Mesothelial cell of epicardium (in vitro differentiated cells): ENCODE results near the gene CFAP251. TPM values are rescaled to one million over a fixed set of nuclear protein-coding genes. Genes with fewer than 3 reads are reported as not detected.

Source experiments
- DNase-seq, 2 experiments: peaks; one replicate each; pipeline ENCODE4 v3.0.0; 2021; ENCODE audit warnings: low spot score in 2 of 2; ENCODE audit not compliant: unreplicated experiment in 2 of 2
- H3K27ac Mint-ChIP-seq: 2 replicates; pipeline ENCODE4 v1.8.0; 2021; ENCODE audit warnings: mixed read lengths
- H3K27me3 Mint-ChIP-seq: 2 replicates; pipeline ENCODE4 v1.8.0; 2021; ENCODE audit warnings: low read depth, mixed read lengths
- H3K36me3 Mint-ChIP-seq: 2 replicates; pipeline ENCODE4 v1.8.0; 2021; ENCODE audit warnings: mixed read lengths
- H3K4me1 Mint-ChIP-seq: 2 replicates; pipeline ENCODE4 v1.8.0; 2021; ENCODE audit warnings: mixed read lengths
- H3K4me3 Mint-ChIP-seq: 2 replicates; pipeline ENCODE4 v1.8.0; 2021; ENCODE audit warnings: mild to moderate bottlenecking, moderate library complexity, mixed read lengths
- H3K9me3 Mint-ChIP-seq: 2 replicates; pipeline ENCODE4 v1.8.0; 2021; ENCODE audit warnings: mixed read lengths
- total RNA-seq: library from RNA; stranded (reverse); gene quantifications from 3 replicates; pipeline ENCODE4 v1.2.1, GENCODE V29; 2021
- TF ChIP-seq, protein P1 (sequence below): fragments of 200-600 bp; sonication (generic); IDR thresholded peaks from one replicate; pipeline ENCODE4 v1.5.0; 2021; ENCODE audit warnings: antibody characterized with exemption; ENCODE audit not compliant: unreplicated experiment

Gene CFAP251
- total RNA-seq, 1 donor from 2014 or later: 6.9 TPM

DNA sequence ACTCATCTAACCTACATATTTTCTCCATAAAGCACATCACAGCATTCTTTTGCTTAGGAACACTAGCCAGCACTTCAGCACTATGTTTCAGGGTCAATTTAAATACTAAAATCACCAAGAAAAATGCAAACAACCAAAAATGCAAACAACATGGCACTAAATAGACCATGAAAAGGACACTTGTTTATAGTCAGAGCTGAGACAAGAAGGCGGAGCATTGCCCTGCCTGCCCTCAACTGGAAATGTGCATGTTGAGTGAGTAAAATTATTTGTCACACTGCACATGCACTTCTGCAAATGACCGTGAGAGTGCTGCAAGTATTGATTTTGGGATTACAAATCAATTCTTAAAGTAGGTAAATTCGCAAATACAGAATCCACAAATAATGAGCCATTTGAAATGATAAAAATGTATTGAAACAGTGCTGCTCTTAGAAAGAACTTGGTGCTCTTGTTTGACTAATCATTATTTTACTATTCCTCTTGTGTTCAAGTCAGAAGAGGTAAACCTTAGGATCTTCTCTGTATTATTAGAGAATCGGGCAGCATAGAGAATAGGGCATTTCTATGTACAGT, 34.8 kb downstream of the CFAP251 start:
- Mint-ChIP-seq H3K4me3 (no peak overlapping the region), H3K9me3 (no peaks in the 10 kb centered on the region), H3K4me1 (peaks cover 9% of the 10 kb centered on the region), H3K27ac (no peak overlapping the region), H3K27me3 (no peaks in the 10 kb centered on the region), H3K36me3 (no peaks in the 10 kb centered on the region)
- no peak for DNase-seq
- TF ChIP-seq, protein P1, sequence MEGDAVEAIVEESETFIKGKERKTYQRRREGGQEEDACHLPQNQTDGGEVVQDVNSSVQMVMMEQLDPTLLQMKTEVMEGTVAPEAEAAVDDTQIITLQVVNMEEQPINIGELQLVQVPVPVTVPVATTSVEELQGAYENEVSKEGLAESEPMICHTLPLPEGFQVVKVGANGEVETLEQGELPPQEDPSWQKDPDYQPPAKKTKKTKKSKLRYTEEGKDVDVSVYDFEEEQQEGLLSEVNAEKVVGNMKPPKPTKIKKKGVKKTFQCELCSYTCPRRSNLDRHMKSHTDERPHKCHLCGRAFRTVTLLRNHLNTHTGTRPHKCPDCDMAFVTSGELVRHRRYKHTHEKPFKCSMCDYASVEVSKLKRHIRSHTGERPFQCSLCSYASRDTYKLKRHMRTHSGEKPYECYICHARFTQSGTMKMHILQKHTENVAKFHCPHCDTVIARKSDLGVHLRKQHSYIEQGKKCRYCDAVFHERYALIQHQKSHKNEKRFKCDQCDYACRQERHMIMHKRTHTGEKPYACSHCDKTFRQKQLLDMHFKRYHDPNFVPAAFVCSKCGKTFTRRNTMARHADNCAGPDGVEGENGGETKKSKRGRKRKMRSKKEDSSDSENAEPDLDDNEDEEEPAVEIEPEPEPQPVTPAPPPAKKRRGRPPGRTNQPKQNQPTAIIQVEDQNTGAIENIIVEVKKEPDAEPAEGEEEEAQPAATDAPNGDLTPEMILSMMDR: no peak

DNA sequence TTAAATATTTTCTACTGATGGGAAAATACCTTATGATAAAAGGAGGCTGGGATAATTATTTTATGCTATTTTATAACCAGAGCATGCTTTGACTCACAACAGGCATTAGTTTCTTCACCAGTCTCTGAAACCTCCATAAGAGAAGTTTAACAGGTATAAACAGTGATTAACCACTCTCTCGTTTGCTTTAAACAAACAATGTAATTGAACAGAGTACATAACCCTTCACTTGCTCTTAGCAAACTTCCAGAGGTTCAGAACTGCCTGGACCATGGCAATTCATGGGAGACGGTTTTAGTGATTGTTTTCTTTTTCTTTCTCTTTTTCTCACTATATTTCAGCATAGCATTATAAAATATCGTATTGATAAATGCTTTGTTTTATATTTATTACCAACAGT, 35.3 kb downstream of the CFAP251 start:
- no peak overlapping the region for H3K27ac Mint-ChIP-seq

GRCh38 chr12:121955258-121956237, 37.2 kb downstream of the CFAP251 start:
- H3K4me1 Mint-ChIP-seq: peaks cover 3% of the 10 kb centered on the region
- H3K36me3 Mint-ChIP-seq: peaks cover 6% of the 10 kb centered on the region
- no peaks in the 10 kb centered on the region for H3K27me3 Mint-ChIP-seq
- no peak for DNase-seq
- H3K9me3 Mint-ChIP-seq: no peaks in the 10 kb centered on the region
- no peak overlapping the region for H3K27ac Mint-ChIP-seq
- TF ChIP-seq, protein P1: peak; percentile 42
- no peak overlapping the region for H3K4me3 Mint-ChIP-seq

More for the DNA sequence above, 35.3 kb downstream of the CFAP251 start:
- Mint-ChIP-seq H3K36me3 (peaks cover 1% of the 10 kb centered on the region), H3K27me3 (no peaks in the 10 kb centered on the region), H3K9me3 (no peaks in the 10 kb centered on the region), H3K4me3 (no peak overlapping the region), H3K4me1 (peaks cover 9% of the 10 kb centered on the region)
- DNase-seq: no peak
- TF ChIP-seq, protein P1: no peak

DNA sequence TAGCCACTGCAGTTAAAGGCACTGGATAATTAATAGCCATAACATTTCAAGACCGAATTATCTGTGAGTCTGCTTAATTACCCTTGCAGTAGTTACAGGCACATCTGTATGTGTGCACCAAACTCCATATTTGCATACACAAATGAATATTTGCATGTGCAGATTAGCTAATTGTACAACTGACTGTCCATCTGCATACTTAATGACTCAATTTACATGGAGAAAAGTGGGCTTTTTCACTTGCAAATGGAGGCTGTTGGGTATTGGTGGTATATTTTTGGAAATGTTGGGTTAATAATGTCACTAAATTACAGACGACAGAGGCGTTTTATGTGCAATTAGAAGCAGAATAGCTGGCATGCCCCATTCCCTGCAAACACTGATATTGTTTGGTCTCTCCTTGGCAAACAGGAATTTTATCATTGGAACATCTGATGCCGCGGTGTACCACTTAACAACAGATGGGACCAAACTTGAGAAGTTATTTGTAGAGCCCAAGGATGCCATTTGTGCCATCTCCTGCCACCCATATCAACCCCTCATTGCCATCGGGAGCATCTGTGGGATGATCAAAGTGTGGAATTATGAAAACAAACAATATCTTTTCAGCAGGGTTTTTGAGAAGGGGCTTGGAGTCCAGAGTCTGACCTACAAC, 39.6 kb downstream of the CFAP251 start:
- TF ChIP-seq, protein P1: no peak
- H3K27me3 Mint-ChIP-seq: no peaks in the 10 kb centered on the region
- no peaks in the 10 kb centered on the region for H3K9me3 Mint-ChIP-seq
- H3K36me3 Mint-ChIP-seq: peaks cover 9% of the 10 kb centered on the region
- H3K4me3 Mint-ChIP-seq: no peak overlapping the region
- H3K4me1 Mint-ChIP-seq: no peaks in the 10 kb centered on the region
- H3K27ac Mint-ChIP-seq: no peak overlapping the region
- DNase-seq: no peak

DNA sequence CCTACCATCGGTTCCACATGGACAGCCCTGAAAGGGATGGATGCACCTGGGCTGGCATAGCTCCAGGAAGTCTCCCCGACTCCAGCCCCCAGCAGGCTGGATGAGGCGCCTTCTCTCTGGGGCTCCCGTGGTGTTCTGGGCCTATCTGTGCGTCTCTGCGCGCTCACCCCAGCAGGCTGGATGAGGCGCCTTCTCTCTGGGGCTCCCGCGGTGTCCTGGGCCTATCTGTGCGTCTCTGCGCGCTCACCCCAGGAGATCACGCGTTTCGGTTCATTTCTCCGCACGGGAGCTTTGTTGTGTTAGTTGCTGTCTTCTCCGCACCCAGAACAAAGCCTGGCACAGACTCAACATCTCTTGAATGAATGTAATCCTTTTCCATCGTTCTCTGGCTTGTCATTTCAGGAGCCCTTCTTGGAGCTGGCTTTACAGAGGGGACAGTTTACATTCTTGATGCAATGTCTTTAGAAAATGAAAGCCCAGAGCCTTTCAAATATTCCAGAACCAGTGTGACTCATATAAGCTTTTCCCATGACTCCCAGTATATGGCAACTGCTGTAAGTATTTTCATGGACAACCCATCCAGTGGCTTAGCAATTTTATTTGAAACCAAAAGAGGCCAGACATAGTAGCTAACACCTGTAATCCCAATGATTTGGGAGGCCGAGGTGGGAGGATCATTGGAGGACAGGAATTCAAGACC, 40.3 kb downstream of the CFAP251 start:
- H3K27ac Mint-ChIP-seq: no peak overlapping the region
- no peaks in the 10 kb centered on the region for H3K27me3 Mint-ChIP-seq
- TF ChIP-seq, protein P1: no peak
- peaks cover 9% of the 10 kb centered on the region for H3K36me3 Mint-ChIP-seq
- H3K4me1 Mint-ChIP-seq: no peaks in the 10 kb centered on the region
- no peak for DNase-seq
- no peak overlapping the region for H3K4me3 Mint-ChIP-seq
- H3K9me3 Mint-ChIP-seq: no peaks in the 10 kb centered on the region
